DMS53 treated with DMSO at 0.1 percent for 48 hours (cell line): ENCODE data around the gene ZBTB42.
A peak's percentile ranks its signal among the peaks of the same experiment; 100 is the strongest.
"Not testable (repeated sequence)": the region's sequence is repeated elsewhere in the genome, so short reads cannot be mapped to it uniquely, and the experiment has no call there.

Experiments
- DNase-seq: peaks from one replicate; lab custom pipeline; 2025; ENCODE audit not compliant: unreplicated experiment; lab: John Stamatoyannopoulos, UW

ZBTB42 gene

DNA sequence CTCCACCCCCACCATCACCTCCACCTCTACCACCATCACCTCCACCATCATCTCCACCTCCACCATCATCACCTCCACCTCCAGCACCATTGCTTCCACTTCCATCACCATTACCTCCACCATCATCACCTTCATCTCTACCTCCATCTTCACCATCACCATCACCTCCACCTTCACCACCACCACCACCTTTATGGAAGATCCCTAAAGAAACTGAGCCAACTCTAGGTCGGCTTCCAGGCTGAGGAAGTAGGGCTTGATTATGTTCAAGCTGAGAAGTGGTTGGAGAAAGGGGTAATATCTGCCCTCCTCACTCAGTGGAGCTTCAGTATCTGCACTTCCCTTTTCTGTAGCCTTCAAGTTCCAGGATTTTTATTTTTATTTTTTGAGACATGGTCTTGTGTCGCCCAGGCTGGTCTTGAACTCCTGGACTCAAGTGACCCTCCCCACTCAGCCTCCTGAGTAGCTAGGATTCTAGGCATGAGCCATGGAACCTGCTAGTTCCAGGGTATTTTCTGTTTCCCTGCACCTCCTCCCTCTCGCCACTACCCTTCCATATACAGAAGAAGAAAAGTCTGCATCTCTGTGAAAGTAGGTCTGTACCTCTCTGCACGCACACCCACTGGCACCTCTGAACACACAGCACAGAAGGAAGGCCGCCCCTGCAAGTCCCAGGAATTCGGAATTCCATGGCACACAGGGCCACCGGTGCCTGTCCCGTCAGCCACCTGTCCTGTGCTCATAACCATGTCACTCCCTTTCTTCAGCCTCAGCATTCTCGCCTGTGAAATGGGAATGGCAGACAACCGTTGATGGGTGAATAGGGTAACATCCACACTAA, 5.9 kb downstream of the ZBTB42 start:
- DNase-seq, result no peak

DNA sequence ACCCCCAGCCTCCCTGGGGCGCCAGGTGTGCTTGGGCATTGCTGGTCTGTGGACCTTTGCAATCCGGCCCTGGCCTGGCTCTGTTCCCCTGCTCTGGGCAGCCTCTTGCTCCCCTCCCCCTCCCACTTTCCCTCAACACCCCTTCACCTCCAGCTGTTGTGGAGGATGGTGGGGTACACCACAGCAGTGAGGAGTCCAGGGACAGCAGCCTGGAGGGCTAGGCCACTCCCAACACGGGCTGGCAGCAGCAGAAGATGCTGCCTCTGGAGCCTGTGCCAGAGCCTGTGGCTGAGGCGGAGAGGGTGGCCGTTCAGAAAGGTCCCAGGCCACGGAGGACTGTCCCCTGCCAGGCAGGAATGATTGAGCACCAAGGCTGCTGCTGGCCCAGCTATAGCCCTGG, 7.6 kb downstream of the ZBTB42 start:
- DNase-seq, result no peak

GRCh38 chr14:104810316-104810715, 9.4 kb downstream of the ZBTB42 start:
- no peak for DNase-seq

- no peak for DNase-seq
Measured at GRCh38 chr14:104813286-104813685, 12.4 kb downstream of the ZBTB42 start.

- not testable (repeated sequence) for DNase-seq
Measured at GRCh38 chr14:104814701-104815100, 13.8 kb downstream of the ZBTB42 start.

- DNase-seq, result no peak
Measured at GRCh38 chr14:104816616-104816884, 15.6 kb downstream of the ZBTB42 start.

DNA sequence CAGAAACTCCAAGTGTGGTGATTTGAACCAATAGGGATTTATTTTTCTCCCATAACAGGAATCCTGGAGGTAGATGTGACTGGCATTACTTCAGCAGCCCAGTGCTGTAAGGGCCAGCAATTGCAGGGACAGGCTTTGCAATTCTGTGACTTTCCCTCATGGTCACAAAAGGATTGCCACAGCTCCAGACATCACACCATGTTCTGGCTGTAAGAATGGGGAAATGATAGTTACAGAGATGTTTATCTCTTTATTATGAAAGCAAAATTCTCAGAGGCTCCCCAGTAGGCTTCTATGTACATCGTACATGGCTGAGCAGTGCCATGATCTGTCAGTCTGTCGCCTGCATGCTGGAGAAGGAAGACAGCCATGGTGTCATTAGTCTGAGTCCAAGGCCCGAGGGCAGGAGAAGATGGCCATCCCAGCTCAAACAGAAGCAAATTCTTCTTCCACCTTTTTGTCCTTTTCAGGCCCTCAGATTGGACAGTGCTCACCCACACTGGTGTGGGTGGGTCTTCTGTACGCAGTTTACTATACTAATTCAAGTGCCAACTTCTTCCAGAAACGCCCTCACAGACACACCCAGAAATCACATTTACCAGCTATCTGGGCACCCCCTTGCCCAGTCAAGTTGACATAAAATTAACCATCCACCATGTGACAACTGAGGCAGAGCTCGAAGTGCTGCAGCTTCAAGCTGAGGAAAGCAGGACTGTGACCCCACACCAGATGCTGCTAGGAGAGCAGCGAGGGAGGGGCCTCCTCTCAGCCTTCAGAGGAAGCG, 17.2 kb downstream of the ZBTB42 start:
- DNase-seq, result no peak

- no peak for DNase-seq
Measured at GRCh38 chr14:104818714-104819161, 17.8 kb downstream of the ZBTB42 start.

GRCh38 chr14:104819361-104819781, 18.5 kb downstream of the ZBTB42 start:
- no peak for DNase-seq

DNA sequence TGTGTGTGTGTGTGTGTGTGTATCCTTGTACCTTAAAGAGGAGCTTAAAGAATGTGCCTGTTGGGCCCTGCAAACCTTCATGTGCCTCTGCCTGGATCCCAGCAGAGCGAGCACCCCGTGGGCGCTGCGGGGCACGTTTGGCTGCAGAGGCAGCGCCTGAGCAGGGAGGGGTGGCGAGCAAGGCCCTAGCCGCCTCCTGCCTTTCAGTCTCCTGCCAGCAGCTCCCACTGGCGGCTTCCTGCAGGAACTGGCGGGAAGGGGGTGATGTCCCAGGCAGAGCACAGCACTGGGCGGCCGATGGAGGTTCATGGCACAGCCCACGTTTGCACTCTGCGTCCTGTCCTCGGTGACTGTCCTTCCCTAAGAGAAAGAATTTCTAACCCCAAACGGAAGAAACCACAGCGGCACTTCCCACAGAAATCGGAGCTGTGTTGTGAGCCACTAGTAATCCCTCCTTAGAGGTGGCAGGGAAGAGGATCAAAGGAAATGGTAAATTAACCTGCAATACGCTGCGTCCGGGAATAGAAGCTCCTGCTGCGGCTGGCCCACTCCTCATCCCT, 19.8 kb downstream of the ZBTB42 start:
- no peak for DNase-seq

GRCh38 chr14:104821229-104821945, 20.5 kb downstream of the ZBTB42 start:
- no peak for DNase-seq

DNA sequence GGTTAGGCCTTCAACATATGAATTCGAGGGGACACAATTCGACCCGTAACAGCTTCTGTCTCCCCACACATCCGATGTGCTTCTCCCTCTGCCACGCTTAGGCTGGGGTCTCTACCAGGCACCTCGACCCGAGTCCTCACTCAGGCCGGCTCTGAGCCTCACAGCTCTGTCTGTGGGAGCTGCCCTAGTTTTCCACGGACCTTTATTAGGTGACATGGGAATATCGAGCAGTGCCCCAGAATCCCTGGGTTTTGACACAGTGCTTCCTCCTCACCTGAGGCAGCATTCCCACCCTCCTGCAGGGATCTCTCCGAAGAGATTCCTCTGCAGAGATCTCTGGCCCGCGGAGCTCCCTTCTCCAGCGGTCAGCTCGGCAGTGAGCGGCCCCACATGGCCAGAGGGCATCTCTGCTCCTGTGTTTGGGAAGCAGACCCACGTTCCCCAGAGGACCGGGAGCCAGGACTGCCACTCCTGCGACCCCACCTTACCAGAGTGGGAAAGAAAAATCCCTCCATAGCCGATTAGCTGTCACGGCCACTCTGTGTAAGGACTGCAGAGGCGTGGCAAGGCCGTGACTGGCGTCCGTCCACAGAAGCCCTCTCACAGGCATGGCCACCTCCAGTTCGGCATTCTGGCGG, 21.2 kb downstream of the ZBTB42 start:
- DNase-seq, result no peak

DNA sequence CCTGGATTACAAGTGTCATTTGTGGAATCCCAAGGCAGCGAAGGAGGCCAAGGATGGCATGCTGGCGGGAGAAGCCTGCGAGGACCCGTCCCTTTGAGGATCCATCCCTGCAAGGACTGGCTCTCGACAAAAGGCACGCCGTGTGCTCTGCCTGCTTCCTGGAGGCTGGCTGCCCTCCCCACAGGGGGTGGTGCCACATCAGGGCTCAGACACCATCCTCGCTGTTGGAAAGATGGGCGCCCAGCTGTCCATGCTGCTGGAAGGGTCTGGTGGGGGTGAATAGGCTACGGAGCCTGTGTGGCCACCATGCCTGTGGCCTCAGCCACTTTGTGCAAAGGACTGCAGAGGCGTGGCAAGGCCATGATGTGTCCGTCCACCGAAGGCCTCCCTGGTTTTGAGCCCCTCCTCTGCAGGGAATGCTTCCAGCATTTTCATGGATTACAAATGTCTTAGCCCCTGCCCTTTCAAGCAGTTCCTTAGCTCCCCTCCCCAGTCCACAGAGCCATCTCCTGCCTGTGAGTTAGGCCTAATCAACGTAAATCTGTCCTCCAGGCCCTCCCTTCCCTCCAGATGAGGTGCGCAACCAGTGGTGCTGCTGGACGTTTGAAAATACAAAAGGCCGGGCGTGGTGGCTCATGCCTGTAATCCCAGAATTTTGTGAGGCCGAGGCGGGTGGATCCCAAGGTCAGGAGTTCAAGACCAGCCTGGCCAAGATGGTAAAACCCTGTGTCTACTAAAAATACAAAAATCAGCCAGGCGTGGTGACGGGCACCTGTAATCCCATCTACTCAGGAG, 22.1 kb downstream of the ZBTB42 start:
- DNase-seq, result no peak

- no peak for DNase-seq
Measured at GRCh38 chr14:104824353-104824997, 23.6 kb downstream of the ZBTB42 start.

DNA sequence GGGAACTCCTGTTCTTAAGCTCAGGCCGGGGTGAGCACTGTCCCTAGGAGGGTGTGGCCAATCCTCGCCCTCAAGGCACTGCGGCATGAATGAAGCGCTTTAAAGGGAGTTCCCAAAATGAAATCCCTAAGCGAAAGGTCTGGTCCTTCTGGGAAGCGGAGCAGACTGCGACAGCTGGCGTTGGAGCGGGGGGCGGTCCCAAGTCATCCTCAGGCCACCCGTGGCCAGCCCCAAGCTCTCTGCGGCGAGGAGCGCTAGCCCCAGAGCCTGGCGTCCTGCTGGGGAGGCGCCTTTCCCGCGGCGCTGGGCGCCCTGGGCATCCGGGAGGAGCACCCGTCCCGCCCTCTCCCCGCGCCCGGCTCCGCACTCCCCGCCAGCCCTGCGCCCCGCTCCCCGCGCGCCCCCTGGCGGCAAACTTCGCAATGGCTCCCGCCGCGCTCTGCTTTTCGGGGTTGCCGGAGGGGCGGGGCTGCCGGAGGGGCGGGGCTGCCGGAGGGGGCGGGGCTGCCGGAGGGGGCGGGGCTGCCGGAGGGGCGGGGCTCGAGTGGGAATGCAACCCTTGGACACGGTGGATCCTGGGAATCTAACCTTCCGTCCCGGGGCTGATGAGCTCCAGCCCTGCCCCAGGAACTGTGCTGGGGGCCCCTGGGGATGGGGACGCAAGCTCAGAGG, 25.4 kb downstream of the ZBTB42 start:
- DNase-seq, result peak; percentile 35

GRCh38 chr14:104826861-104827176, 25.9 kb downstream of the ZBTB42 start:
- no peak for DNase-seq

DNA sequence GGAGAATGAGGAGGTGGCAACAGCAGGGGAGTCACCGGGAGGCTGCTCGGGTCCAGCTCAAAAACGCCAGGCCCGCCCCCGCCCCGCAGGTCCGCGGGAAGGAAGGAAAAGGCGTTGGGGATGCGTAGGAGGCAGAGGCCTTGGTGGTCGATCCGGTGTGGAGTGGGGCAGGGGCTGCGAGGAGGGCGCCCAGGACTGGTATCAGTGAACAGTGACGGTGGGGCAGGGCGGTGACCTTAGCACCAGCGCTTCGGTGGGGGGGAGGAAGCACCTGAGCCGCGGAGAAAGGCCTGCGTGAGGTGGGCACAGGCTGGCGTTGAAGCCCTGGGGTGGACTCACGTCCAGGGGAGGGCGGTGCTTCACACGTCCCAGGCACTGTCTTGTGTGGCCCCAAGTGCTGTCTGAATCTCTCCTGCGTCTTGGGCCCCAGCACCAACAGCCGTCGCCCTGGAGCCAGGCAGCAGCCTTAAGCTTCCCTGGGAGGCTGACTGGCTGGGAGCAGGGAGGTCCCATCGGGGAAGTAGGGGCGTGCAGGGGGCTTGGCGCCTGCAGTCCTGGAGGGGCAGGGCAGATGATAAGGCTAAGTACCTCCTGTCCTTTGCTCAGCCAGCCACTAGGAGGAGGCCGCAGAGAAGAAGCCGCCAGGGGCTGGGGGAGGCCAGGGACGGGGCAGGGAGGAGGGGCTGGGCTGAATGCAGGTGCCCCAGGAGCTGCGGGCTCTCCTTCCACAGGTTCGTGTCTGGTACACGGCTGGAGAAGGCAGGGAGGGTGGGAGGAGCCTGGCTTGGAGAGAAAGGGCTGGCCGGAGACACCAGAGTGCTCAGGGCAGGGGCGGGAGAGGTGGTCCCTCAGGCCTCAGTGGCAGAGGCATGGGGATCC, 26.5 kb downstream of the ZBTB42 start:
- DNase-seq, result peak; percentile 47

- DNase-seq, result no peak
Measured at GRCh38 chr14:104830781-104831180, 29.9 kb downstream of the ZBTB42 start.
